ENCODE measurements around the gene PLEKHO2. TPM values are rescaled to one million over a fixed set of nuclear protein-coding genes. Genes with fewer than 3 reads are reported as not detected.

The PLEKHO2 gene
- total RNA-seq, 2 donors from 2014 or later, result 4.4 to 13.6 TPM

DNA sequence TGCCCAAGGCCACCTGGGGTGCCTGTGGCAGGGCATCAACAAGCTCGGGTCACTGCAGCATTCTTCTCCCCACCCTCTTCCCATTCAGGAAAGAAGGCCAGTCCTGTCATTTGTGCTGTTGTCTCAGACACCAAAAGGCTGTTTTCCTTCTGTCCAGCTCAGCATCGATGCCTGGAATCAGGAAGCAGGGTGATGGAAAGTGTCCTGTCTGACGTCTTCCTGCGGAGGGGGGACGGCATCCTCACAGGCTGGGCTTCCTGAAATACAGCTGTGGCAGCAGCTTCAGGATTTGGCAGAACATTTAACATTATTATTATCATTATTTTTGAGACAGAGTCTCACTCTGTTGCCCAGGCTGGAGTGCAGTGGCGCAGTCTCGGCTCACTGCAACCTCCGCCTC lies 37.0 kb downstream of the PLEKHO2 start:
- H3K4me3 ChIP-seq, result no peak overlapping the region
- H3K4me1 ChIP-seq, result no peaks in the 10 kb centered on the region
- H3K9me3 ChIP-seq, result no peaks in the 10 kb centered on the region
- H3K27ac ChIP-seq, result no peak overlapping the region
- no peaks in the 10 kb centered on the region for H3K27me3 ChIP-seq
- H3K9ac ChIP-seq (ENCODE audit: low read depth in 2 of 2, low read length in 2 of 2), result no peak overlapping the region
- intact Hi-C loops (cut with DNase I), result no loop called here
- H3K36me3 ChIP-seq, result no peaks in the 10 kb centered on the region
- DNase-seq, result no peak
- TF ChIP-seq, protein P1, sequence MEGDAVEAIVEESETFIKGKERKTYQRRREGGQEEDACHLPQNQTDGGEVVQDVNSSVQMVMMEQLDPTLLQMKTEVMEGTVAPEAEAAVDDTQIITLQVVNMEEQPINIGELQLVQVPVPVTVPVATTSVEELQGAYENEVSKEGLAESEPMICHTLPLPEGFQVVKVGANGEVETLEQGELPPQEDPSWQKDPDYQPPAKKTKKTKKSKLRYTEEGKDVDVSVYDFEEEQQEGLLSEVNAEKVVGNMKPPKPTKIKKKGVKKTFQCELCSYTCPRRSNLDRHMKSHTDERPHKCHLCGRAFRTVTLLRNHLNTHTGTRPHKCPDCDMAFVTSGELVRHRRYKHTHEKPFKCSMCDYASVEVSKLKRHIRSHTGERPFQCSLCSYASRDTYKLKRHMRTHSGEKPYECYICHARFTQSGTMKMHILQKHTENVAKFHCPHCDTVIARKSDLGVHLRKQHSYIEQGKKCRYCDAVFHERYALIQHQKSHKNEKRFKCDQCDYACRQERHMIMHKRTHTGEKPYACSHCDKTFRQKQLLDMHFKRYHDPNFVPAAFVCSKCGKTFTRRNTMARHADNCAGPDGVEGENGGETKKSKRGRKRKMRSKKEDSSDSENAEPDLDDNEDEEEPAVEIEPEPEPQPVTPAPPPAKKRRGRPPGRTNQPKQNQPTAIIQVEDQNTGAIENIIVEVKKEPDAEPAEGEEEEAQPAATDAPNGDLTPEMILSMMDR (IDR thresholded peaks at IDR 0.05), result no peak

DNA sequence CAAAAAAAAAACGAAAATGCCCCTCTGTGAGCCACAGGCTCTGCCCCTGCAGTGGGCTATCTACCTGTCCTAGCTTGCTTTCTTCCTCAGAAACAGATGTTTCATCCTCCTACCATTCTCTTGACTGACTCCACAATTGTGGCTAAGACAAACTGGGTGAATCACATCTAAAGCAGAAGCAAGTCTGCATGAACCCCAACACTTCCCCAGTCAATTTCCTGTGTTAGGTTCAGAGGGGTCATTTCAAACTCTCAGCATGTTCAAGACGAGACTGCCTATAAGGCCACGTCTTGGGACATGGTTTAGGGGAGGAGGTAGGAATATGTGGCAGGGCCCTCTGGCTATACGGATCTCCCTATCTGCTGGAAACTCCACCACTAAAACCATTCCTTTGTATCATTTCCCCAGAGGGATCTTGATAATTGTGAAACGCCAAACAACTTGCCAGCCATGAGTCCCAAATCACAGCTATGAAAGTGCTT lies 41.4 kb downstream of the PLEKHO2 start:
- Histone ChIP-seq H3K9ac (ENCODE audit: low read depth in 2 of 2, low read length in 2 of 2) (no peak overlapping the region), H3K27me3 (no peaks in the 10 kb centered on the region), H3K9me3 (no peaks in the 10 kb centered on the region), H3K4me3 (no peak overlapping the region), H3K4me1 (no peaks in the 10 kb centered on the region), H3K27ac (peak overlapping the region; percentile 68), H3K36me3 (no peaks in the 10 kb centered on the region)
- no peak for DNase-seq
- intact Hi-C loops (cut with DNase I), result no loop called here
- TF ChIP-seq, protein P1 (IDR thresholded peaks at IDR 0.05), result no peak

DNA sequence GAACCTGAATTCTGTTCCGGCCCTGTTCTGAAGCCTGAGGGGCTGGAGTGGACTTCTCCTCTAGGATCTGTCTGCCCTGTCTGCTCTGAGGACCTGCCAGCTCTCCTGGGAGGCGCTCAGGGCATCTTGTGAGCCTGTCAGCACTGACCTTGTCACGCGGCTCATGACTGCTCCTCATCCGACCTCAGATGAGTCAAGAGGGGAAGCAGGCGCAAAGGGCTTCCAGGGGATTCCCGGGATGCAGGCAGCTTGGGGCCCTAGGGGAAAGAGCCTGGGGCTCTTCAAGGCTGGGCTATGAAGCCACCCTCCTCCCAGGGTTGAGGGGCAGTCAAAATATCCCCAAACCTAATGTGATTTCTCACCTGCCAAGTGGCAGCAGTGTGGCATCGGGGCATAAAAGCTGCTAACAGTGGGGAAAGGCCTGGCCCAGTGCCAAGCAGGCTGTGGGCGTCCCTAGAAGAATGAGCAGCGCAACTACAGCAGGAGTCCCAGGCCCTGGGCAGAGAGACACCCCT lies 42.3 kb downstream of the PLEKHO2 start:
- Histone ChIP-seq H3K36me3 (no peaks in the 10 kb centered on the region), H3K27me3 (no peaks in the 10 kb centered on the region), H3K27ac (peak overlapping the region; percentile 68), H3K4me1 (no peaks in the 10 kb centered on the region), H3K9ac (ENCODE audit: low read depth in 2 of 2, low read length in 2 of 2) (no peak overlapping the region), H3K9me3 (no peaks in the 10 kb centered on the region), H3K4me3 (no peak overlapping the region)
- TF ChIP-seq, protein P1 (IDR thresholded peaks at IDR 0.05), result no peak
- intact Hi-C loops (cut with DNase I), result no loop called here
- peak; percentile 57 for DNase-seq

DNA sequence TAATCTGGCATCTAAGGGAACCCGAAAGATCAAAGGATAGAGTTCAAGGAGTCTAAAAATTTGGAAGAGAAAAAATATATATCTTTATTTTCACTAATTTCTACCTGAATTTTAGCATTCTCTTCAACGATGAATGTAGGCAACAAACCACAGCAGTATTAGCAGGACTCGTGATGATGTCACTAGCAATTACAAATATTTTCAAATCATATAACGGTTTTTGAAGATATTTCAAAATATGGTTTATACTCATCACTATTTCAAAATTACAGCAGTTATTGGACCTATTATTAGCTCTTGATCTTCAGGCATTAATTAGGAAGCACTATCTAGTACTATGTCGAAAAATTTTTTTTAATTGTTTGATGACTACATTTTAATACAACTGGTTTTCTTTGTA lies 43.0 kb downstream of the PLEKHO2 start:
- no peak overlapping the region for H3K27ac ChIP-seq

DNA sequence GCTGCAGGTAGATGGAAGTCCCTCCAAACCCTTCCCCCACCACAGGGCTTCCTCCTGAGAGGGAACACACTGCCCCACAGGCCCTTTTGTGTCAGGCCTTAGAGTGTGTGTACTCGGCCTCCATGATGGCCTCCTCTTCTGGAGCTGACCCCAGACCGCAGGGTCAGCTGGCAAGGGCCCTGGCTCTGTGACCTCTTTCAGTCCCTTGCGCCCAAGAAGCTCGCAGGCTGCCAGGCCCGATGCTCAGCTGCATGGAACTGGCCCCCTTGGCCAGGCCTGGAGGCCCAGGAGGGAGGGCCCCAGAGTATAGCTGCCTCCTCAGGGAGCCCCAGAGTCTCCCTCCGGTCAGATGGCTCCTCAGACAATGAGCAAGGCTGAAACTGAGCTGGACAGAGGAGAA lies 46.6 kb downstream of the PLEKHO2 start:
- Histone ChIP-seq H3K27ac (no peak overlapping the region), H3K9me3 (no peaks in the 10 kb centered on the region), H3K36me3 (no peaks in the 10 kb centered on the region), H3K4me3 (no peak overlapping the region), H3K9ac (ENCODE audit: low read depth in 2 of 2, low read length in 2 of 2) (no peak overlapping the region), H3K27me3 (no peaks in the 10 kb centered on the region), H3K4me1 (no peaks in the 10 kb centered on the region)
- no peak for DNase-seq
- TF ChIP-seq, protein P1 (IDR thresholded peaks at IDR 0.05), result no peak
- intact Hi-C loops (cut with DNase I), result no loop called here

More for the DNA sequence above, 43.0 kb downstream of the PLEKHO2 start:
- Histone ChIP-seq H3K9me3 (no peaks in the 10 kb centered on the region), H3K27me3 (no peaks in the 10 kb centered on the region), H3K4me1 (no peaks in the 10 kb centered on the region), H3K36me3 (no peaks in the 10 kb centered on the region), H3K9ac (ENCODE audit: low read depth in 2 of 2, low read length in 2 of 2) (no peak overlapping the region), H3K4me3 (no peak overlapping the region)
- no peak for DNase-seq
- intact Hi-C loops (cut with DNase I), result no loop called here
- TF ChIP-seq, protein P1 (IDR thresholded peaks at IDR 0.05), result no peak

Measured in colonic mucosa (tissue), 4 donors.